HG02970 (cell line): ENCODE measurements around the gene NCOA7.
"Not testable (repeated sequence)": the region's sequence is repeated elsewhere in the genome, so short reads cannot be mapped to it uniquely, and the experiment has no call there.

Source experiments
- ATAC-seq: cut with Tn5 transposase; IDR thresholded peaks from one replicate; pipeline ENCODE4 v1.9.1; 2021; ENCODE audit warnings: mild to moderate bottlenecking, moderate library complexity, moderate number of reproducible peaks; ENCODE audit not compliant: unreplicated experiment, low FRiP score

The NCOA7 gene

DNA sequence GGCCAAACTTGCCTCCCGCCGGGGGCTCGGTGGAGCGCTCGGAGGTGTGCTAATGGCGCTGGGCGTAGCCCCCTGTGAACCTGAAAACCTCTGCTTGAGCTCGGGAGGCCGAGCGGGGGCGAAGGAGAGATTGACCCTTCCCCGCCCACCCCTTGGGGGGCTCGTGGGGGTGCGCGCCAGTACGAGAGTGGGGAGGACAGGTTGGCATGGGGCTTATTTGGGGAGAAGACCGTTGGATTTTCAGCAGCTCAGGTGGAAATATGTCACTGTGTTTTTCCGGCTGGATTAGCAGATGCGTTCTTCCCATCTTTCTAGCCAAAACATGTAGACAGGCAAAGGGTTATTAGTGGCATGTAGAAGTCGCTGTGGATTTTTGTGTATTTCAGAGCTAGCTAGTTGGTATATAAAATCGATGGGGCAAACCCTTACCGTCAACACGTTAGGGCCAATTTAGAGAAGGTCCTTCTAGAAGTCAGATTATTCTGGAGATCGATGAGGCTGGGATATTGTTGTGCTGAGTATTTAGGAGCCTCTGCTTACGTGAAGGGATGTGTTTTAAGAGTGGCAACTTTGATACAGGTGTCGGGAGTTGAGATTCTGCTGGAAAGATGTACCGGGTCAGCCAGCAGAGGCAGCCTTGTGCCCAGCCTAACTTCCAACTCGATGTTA, 525 bp downstream of the NCOA7 start:
- peak; percentile 40 for ATAC-seq

DNA sequence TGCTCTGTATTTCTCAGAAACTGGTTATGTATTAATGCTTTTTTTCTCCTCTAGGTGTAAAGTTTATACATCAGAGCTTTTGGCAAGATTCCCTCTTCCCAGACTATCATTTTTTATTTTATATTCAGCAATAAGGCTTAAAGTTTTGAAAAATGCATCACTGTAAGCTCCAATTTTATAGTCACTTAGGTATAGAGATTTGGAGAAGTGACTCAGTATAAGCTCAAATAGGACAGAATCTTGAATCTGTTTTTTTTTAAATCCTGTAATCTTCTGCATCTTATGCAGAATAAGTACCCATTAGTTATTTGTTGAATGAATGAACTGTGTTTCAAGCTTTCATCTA, 1.0 kb downstream of the NCOA7 start:
- ATAC-seq: no peak

DNA sequence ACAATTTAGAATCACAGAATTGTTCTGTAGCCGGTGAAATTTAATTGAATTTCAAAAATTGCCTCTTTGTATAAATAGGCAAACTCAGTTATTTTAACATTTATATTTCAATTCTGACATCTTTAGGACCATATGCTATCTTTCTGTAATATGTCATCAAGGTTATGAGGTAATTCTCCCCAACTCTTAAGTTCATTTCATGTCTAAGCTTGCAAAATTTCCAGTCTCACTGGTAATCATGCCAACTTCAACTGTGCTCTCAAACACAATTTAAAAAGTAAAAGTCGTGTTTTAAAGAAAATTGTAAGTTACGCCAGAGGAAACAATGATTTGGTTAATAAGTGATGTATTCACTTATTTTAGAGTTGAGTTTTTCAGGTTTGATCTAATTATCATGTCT, 1.4 kb downstream of the NCOA7 start:
- no peak for ATAC-seq

DNA sequence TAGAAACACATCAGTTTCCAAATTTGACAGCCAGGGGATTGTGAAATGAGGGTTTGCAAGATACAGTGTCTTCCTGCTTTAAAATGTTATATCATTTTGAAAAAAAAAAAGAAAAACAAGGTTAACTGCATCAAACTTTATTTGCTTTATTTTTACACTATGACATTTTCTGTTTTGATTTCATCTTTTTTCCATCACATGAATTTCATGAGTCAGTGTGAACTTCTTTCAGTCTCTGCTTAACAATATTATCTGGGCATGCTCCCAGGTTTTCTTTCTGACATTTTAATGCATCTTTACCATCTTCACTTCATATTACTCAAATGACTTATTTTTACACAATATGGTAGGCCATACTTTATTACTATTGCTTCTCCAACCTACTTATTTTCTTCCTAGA, 1.9 kb downstream of the NCOA7 start:
- ATAC-seq: no peak

DNA sequence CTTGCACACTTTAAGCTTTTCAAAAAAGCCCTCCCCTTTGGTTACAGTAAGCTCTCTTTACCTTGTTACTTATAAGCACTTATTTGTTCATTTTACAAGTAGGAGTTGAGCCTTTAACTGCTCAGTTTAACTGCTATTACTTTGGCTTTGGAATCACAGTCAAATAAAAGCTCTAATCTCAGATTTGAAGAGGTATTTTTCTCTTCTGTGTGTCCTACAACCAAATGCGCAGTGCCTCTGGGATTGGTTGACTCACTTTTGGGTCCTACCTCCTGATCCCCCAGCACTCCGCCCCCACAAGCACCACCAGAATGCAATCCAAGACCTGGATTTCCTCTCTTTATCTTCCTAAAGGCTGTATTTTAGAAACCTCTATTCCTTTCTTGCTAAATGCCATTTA, 2.5 kb downstream of the NCOA7 start:
- no peak for ATAC-seq

DNA sequence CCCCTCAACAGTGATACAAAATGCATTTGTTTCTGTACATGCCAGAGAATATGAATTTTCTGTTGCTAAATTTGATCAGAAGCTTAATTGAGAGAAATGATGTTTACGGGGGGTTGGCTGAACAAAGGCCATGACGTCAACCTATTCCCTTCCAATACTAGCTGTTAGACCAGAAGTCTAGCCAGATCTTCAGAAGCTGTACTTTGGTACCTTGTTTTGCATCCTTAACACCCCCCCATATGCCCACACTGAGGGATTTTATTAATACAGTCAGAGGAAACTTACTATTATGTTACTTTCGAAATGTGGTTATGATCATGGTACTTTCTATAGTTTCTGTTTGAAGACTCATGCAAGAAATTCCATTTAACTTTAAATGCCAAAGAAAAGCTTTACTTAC, 3.1 kb downstream of the NCOA7 start:
- no peak for ATAC-seq

DNA sequence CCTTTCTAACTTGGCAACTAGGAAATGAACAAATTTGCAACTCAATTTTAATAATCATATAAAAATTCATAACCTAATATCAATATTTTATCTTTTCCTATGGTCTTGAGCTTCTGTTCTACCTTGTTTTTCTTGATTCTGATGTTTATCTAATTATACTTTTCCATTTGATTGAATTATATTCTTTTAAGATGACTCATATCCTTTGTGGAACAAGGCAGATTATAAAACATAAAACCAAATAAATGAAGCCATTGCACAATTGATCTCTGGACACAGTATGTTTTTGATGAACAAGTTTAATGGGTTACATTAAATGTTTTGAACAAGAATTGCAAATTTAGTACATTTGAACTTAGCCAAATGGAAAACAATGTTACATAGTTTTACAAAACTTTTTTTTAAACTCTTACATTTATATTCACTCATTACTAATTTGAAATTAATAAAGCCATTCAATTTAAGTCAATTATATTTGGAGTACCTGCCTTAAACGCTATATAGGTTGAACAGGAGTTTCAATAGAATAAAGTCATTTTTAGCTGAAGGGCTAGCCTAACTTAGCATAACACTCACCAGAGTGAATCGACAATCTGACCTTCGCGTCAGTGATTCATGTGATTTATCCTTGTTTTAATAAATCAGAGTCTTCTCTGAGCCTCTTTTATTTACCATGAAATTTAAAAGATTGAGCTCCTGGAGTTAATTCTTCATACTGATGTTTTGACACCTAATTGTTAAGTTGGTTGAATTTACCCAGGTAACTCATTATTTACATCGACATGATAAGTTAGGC, 3.8 kb downstream of the NCOA7 start:
- ATAC-seq: no peak

DNA sequence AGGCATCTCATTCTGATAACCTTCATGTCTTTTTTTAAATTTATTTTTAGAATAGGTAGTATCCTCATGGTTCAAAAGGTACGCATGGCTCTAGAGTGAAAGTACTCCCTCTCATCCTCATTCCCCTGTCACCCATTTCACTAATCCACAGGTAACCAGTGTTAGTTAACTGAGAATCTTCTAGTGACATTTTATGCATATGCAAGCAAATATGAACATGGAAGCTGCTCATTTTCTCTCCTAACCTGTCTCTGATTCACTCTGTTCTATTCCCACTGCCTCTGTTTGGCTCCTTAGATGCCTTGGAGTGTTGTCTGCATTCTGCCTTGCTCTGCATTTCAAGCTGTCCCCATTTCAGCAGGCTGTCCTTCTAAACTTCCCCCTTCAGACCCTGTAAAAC, 4.5 kb downstream of the NCOA7 start:
- no peak for ATAC-seq

DNA sequence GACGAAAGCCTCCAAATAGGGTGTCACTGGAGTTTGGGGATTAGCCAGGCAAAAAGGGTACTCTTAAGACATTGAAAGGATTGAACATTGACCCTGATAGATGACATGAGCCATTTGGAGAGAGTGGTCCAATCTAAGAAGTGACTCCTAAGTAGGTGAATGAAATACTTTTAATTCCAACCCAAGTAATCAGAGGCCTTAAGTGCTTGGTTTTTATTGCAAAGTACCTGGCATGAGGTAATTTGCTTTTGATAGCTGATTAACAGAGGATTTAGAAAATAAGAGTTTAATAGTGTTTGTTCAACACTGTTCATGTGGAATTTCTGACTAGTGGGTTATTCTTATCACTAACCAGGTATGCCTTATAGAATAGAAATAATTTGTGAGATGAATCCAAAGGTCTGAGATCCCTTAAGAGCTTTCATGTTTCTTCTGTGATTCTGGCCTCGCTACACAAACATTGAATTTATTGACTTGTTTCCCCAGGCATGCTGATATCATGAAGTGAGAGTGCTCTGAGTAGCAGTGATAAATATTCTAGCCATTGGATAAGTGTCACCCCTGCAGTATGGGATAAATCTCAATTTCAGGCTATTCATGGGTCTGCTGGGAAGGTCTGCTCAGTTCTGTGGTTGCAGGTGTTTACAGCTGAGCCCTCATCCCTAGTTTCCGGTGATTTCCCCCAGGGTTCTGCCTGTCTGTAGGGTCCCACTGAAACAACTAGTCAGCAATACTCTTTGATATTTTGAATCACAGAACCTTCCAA, 6.5 kb downstream of the NCOA7 start:
- ATAC-seq: no peak

DNA sequence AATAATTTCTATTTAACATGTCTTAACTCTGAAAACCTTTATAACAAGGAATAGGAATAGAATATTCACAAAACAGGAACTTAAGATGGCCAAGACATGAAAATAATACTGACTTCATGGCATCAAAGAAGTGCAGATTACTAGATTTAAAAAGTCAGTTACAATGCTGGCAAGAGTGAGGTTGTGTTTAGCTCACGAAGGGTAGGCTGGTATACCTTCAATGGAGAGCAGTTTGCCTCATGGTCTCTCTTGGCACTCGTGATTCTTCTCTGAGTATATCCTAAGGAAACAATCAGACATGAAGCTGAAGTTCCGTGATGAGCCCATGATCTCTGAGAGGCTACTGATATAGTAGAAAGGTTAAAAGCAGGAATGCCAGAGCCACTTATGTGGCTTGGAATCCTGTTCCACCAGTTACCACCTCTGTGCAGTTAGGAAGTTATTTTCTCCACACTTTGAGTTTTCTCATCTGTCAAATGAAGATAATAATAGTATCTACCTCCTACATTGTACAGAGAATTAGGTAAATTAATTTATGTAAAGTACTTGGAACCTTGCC, 7.2 kb downstream of the NCOA7 start:
- ATAC-seq: no peak

DNA sequence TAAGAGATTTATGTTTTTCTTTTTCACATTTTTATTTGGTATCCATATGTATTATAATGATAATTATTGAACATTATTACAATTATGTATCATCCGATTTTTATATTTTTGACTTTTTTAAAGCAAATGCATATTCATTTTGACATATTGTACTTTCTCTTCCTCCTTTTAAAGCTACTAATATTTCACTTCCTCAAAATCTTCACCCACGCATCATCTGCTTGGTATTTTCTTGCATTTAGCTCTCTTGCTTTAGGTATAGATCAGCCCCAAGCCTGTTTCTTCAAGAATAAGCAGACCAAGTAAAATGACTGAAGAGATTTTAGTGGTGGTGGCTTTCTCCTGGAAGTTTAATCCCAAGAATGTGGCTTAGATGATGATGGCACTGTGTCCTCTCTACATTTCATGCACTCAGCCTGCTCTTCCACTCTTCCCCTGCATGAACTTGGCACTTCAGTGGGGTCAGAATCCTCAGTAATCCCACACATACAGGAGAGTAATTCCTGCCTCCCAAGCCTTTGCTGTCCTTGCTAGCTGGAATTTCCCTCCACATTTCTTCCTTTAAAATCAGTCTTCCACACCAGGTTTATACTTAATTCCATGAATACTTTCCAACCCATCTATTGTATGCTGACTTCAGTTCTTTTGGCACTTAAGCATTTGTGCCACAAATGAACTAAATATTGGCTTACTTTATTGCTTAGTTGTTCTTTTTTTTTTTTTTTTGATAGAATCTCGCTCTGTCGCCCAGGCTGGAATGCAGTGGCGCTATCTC, 8.2 kb downstream of the NCOA7 start:
- ATAC-seq: peak; percentile 70

DNA sequence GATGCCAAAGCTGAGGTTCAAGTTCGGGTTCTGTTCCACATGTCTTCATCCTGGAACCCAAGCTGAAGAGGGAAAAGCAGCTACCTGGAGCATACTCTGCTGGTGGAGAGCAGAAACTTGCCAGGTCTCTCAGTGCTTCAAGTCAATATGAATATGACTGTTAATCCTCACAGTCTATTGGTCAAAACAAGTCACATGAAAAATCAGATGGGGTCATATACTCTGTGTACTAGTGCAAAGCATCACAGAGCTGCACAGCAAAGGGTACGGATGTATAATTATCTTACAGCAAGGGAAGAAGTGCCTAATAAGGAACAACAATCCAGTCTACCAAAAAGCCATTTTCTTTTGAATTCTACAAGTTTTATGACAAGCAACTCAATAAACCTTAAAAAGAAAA, 11.6 kb downstream of the NCOA7 start:
- ATAC-seq: no peak

DNA sequence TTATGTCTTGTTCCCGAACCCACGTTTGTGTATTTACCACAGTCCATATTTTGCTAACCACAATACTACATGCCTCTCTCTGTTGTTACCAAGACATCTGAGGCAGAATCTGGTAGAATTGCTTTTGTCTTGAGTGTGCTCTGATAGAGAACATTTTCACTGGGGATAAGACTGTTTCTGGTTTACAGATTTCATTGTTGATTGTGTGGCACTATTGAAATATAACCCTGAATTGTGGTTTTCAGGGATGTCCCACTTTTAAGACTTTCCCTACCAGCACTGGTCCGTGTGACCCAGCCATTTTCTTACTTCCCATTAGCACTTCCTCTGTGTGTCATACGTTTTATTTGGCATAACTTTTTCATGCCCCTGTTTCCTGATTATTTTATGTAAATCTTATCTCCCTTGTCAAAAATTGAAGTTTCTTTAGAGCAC, 12.2 kb downstream of the NCOA7 start:
- no peak for ATAC-seq

DNA sequence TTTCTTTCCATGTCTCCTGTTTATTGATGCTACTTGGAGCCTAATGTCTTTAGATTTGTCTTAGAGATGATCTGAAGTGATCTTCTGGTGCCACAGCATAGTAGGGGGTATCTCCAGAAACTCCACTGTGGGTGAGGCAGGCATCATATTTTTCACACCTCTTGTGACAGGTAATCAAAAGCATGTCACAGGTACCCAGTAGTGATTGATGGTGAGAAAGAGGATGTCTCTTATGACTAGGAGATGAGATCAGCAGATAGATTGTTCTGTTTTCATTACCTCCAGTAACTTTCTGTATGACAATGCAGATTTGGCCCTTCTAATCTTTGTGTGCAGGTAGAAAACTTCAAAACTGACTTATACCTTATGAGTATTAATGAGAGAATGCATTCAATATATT, 13.5 kb downstream of the NCOA7 start:
- peak; percentile 42 for ATAC-seq

DNA sequence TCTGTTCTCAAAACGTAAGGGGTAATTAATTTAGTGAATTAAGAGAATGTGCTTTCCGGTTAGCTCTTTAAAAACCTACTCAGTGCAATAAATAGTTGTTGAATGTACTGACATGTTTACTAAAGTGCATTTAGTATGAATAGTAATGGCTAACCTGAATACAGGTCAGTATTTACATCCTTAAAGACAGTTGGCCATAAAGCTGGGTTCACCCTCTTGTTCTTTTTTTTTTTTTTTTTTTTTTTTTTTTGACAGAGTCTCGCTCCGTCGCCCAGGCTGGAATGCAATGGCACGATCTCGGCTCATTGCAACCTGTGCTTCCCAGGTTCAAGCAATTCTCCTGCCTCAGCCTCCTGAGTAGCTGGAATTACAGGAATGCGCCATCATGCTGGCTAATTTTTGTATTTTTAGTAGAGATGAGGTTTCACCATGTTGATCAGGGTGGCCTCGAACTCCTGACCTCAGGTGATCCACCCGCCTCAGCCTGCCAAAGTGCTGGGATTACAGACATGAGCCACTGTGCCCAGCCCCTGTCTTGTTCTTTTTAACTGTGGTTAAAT, 14.2 kb downstream of the NCOA7 start:
- not testable (repeated sequence) for ATAC-seq

DNA sequence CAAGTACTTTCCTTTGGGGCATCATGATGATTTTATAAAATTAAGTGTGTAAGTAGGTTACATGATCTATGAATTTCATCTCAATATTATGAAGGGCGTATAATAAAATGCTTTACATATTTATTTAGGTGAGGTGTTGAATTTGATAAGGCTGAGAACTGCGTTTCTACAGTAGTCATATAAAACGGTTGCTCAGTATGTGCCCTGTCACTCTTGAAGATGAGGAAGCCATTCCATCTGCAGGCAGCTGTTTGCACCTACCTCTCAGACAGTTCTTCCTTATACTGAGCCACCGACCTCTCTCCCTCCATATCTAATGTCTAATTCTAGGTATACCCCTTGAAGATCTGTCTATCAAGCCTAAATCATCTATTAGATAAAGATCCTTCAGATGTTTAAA, 16.1 kb downstream of the NCOA7 start:
- no peak for ATAC-seq

DNA sequence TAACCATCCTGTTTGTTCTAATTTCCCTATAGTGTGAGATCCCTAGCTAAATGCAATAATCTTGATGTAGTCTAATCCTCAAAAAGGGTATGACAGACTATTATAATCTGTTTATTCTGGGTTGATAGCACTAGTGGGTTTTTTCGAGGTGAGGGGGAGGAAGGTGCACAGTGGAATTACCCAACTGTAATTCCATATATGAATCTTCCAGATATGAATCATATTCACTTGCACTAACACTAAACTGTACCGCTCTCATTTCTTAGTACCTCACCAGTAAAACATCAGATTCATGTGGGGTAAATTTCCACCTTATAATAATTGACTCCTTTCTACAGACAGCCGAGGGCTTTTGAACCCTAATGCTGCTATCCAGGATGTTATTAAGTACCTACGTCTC, 16.5 kb downstream of the NCOA7 start:
- ATAC-seq: no peak

DNA sequence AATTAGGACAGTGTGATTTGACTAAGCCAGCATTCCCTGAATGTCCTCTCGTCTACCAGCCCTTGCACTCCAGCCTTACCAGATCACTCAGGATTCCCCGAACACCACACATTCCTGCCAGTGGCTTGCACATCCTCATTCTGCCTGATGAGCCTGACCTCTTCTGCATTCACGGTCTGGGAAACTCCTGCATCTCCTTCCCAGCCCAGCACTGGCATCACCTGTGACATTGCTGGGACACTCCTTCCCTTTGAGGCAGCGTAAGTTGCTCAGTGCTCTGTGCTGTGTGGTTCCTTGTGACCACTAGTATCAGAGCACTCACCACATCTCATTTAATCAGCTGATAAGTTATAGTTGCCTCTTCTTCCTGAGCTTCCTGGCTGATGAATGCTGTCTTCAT, 17.3 kb downstream of the NCOA7 start:
- ATAC-seq: no peak

DNA sequence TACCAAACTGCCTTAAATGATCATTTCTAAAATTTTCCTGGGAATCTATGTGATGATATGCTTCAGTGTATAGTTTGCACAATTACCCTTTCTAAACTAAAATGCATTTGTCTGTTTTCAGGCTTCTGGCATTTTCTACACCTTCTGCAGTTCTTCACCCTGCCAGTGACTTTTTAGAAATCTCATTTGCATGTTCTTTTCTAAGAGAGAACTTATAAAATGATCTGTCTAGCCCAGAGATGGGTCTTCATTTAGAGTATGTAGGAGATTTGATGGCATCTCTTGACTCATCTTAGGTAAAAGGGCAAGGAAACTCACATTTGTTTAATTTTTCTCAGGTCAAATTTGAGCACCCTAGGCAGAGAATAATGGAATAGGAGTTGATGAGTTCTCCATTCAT, 17.8 kb downstream of the NCOA7 start:
- ATAC-seq: no peak

DNA sequence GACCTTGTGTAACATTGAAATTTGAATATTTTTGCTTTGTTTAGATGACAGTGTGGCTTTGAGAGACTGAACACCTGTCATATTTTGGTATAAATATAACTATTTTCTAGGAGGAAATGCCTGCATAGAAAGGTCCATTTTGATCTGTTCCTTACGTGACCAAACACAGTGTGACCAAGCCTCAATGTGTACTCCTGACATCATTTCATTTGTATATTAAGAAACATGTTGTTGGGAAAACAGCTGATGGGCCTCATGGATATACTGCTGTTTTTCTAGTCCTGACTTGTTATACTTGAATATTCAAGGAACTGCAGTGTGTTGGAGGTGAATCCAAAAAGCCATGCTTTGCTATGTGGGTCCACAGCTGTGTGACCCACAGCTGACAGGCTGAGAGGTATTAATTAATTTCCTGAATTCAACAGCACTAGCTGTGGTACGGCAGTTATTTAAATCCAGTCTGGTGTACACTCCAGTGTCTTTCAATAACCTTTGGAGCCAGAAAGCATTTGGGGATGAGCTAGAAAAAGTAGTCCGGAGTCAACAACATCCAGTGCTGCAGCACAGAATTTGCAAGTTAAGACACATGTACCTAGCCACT, 18.9 kb downstream of the NCOA7 start:
- ATAC-seq: no peak
